Measurements from ENCODE around the gene GLIS1. TPM values are rescaled to one million over a fixed set of nuclear protein-coding genes. Genes with fewer than 3 reads are reported as not detected.
A peak's percentile ranks its signal among the peaks of the same experiment; 100 is the strongest.

GLIS1 gene
- total and polyA plus RNA-seq, 8 donors: 0.20 to 4.8 (median 0.55) TPM; not detected in 1

- TF ChIP-seq CTCF (IDR thresholded peaks at IDR 0.05) (no peak), POLR2AphosphoS5 (IDR thresholded peaks at IDR 0.05) (no peak), POLR2A (IDR thresholded peaks at IDR 0.05) (no peak), EP300 (IDR thresholded peaks at IDR 0.05) (no peak)
- no peaks in the 10 kb centered on the region for H3K9me3 ChIP-seq
- intact Hi-C loops (cut with DNase I; ENCODE audit: low total_unique reads): no loop called here
- no peaks in the 10 kb centered on the region for H3K4me1 ChIP-seq
- DNase-seq: peak in 1 of 2 donors; percentile 15
- H3K27me3 ChIP-seq: peaks cover 0 to 6% (median 0%) of the 10 kb centered on the region in 3 donors
- no peaks in the 10 kb centered on the region for H3K36me3 ChIP-seq
- H3K4me3 ChIP-seq: no peak overlapping the region
- no peak overlapping the region for H3K27ac ChIP-seq
- WGBS, 5 donors: 83 to 88% (median 86%) methylated on average over 7 to 11 of the region's 11 CpGs
Measured at GRCh38 chr1:53636621-53637171, 102.3 kb downstream of the GLIS1 start.

GRCh38 chr1:53634571-53634979, 104.4 kb downstream of the GLIS1 start:
- intact Hi-C loops (cut with DNase I; ENCODE audit: low total_unique reads): no loop called here
- peaks cover 0 to 6% (median 0%) of the 10 kb centered on the region in 3 donors for H3K27me3 ChIP-seq
- TF ChIP-seq POLR2A (IDR thresholded peaks at IDR 0.05) (no peak), POLR2AphosphoS5 (IDR thresholded peaks at IDR 0.05) (no peak), CTCF (IDR thresholded peaks at IDR 0.05) (no peak), EP300 (IDR thresholded peaks at IDR 0.05) (no peak)
- DNase-seq: peak in 1 of 2 donors; percentile 9
- H3K9me3 ChIP-seq: no peaks in the 10 kb centered on the region
- H3K27ac ChIP-seq: no peak overlapping the region
- no peaks in the 10 kb centered on the region for H3K36me3 ChIP-seq
- H3K4me1 ChIP-seq: no peaks in the 10 kb centered on the region
- WGBS, 5 donors: 71 to 87% (median 79%) methylated on average over 10 of the region's 10 CpGs
- H3K4me3 ChIP-seq: no peak overlapping the region

GRCh38 chr1:53633073-53633704, 105.8 kb downstream of the GLIS1 start:
- TF ChIP-seq CTCF (IDR thresholded peaks at IDR 0.05) (no peak), POLR2A (IDR thresholded peaks at IDR 0.05) (no peak), POLR2AphosphoS5 (IDR thresholded peaks at IDR 0.05) (no peak), EP300 (IDR thresholded peaks at IDR 0.05) (no peak)
- peak in 1 of 2 donors; percentile 8 for DNase-seq
- intact Hi-C loops (cut with DNase I; ENCODE audit: low total_unique reads): no loop called here
- Histone ChIP-seq H3K36me3 (no peaks in the 10 kb centered on the region), H3K4me3 (no peak overlapping the region), H3K27me3 (peaks cover 0 to under 1% (median 0%) of the 10 kb centered on the region in 3 donors), H3K9me3 (no peaks in the 10 kb centered on the region), H3K4me1 (no peaks in the 10 kb centered on the region), H3K27ac (no peak overlapping the region)
- 90 to 94% (median 92%) methylated on average over 13 of the region's 13 CpGs for WGBS, 5 donors

GRCh38 chr1:53631622-53632310, 107.2 kb downstream of the GLIS1 start:
- DNase-seq: peak in 1 of 2 donors; percentile 14
- no peak overlapping the region for H3K4me3 ChIP-seq
- TF ChIP-seq CTCF (IDR thresholded peaks at IDR 0.05) (no peak), POLR2AphosphoS5 (IDR thresholded peaks at IDR 0.05) (no peak), EP300 (IDR thresholded peaks at IDR 0.05) (no peak), POLR2A (IDR thresholded peaks at IDR 0.05) (no peak)
- H3K36me3 ChIP-seq: no peaks in the 10 kb centered on the region
- no peaks in the 10 kb centered on the region for H3K4me1 ChIP-seq
- H3K27me3 ChIP-seq: no peaks in the 10 kb centered on the region
- 80 to 89% (median 88%) methylated on average over 6 of the region's 6 CpGs for WGBS, 5 donors
- no peak overlapping the region for H3K27ac ChIP-seq
- intact Hi-C loops (cut with DNase I; ENCODE audit: low total_unique reads): no loop called here
- H3K9me3 ChIP-seq: no peaks in the 10 kb centered on the region

Measured in stomach (tissue), 9 donors.